GM19438 (cell line): ENCODE measurements around the gene ARMS2.

Experiments used
- ATAC-seq: cut with Tn5 transposase; IDR thresholded peaks from one replicate; pipeline ENCODE4 v1.9.1; 2021; ENCODE audit warnings: low read depth; ENCODE audit not compliant: unreplicated experiment

Gene ARMS2

GRCh38 chr10:122490786-122491680 lies 36.6 kb downstream of the ARMS2 start:
- ATAC-seq, result no peak

- no peak for ATAC-seq
These were observed 37.6 kb downstream of the ARMS2 start for GRCh38 chr10:122492006-122492405.

DNA sequence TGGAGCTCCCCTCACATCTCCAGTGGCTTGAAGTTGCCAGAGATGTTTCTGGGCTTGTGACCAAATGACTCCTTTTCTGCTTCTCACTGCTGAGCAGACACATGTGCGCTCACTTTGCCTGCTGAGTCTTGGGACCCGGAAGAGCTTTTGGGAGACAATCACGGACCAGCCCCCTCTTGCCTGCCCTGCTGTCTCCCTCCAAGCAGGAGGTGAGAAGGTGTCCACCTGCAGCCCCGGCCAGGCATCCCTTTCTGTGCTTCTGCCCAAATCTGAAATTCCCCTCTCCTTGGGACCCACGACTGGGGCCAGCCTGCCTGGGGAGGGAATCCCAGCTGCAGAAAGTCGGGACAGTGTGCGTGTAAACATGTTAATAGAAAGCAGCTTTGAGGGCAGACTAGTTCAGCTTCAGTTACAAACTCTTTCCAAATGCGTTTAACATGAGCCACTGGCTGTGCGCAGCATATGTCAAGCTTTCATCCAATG lies 38.6 kb downstream of the ARMS2 start:
- no peak for ATAC-seq

GRCh38 chr10:122493761-122494160 lies 39.3 kb downstream of the ARMS2 start:
- ATAC-seq, result no peak

DNA sequence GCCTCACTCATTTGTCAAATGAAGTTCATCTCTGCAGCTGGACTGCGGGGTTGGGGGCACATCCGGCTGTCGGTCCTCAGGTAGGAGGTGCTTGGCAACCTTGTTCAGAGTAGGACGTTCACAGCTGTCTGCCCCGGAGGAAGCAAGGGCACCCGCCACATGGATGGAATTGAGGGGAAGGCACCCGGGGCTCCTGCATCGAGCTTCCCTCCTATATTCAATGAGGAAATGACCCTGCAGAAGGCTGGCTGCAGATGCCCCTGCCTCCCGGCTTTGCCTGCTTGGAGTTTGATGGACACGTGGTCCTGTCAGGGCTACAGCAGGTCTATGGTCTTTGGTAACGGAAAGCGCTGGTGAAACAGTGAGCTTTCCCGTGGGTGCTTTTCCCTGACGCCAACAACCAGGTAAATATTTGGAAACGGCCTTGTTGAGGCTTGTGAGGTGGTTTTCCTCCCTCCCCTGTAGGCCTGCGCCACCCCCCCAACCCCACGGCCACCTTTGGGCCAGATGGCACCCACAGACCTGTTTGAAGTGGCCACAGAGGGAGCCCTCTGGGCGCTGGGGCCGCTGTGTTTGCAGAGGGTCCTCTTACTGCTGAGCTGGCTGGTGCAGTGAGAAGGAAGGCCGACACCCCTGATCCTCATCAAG lies 39.8 kb downstream of the ARMS2 start:
- ATAC-seq, result no peak

DNA sequence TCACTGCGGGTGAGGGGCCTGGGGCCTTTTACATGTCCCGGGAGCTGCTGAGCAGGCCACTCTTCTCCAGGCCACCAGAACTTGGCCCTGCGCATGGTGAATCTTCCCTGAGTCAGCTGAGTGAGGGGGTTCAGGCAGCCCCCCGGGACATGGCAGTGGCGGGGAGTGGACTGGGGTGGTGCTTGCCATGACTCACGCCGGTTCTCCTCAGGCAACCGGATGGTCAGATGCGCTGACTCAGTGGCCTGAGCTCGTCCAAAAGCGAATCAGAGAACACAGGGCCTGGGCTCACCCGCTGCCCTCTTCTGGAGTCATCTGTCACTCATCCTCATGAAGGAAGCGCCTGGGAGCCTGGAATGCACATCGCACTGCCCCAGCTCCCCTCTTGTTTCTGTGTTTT lies 40.4 kb downstream of the ARMS2 start:
- no peak for ATAC-seq

DNA sequence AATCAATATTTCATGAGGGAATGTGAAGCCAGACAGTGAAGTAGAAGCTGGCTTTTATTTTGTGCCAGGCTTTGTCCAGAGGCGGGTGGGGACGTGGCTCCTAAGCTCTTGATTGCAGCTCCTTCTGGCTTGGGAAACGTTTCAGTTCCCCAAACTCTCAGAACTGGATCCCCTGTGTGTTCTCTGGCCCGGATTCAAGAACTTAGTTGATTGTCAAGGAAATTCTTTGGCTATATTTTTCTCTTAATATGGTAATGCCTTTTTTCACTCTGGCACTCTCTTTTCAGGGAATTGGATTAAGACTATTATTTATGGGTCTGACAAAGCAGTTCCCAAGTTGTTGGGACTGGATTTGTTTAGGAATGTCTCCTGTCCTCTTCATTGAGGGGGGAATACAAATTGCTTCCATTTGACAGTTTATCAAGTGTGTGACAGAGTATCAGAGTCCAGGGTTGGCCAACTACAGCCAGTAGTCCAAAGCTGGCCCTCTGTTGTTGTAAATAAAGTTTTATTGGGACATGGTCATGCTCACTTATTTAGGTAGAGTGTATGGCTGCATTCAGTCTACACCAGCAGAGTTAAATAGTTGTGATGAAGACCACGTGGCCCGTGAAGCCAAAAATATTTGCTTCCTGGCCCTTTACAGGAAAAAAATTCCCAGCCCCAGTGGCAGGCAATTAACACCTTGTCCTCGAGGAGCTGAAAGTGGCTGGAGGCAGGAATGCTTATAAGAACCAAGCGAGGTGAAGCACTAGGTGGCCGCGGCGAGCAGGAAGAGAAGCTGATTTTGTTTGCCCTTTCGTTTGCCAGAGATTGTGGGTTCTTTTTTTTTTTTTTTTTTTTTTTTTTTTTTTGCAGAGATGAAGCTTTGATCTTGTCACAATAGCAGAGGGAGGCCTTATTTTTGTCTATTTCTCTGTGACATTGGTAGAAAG lies 41.2 kb downstream of the ARMS2 start:
- no peak for ATAC-seq

DNA sequence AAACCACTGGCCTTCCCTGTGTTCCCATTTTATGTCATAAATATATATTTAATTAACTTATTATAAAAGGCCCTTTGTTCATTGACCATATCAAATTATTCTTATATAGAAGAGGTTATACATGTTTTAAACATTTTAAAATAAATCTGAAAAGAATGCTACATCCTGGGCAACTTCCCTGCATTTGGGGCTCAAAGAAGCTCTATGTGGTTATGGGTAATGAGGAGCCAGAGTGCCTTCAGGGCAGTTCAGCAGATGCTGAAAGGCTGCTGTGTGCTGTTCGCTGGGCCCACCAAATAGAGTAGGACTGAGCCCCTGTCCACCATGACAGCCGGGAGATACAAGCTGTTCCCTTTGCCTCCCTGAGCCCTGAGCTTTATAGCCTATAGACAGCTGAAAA lies 42.8 kb downstream of the ARMS2 start:
- ATAC-seq, result no peak

- ATAC-seq, result no peak
These were observed 44.1 kb downstream of the ARMS2 start for GRCh38 chr10:122498521-122498920.

DNA sequence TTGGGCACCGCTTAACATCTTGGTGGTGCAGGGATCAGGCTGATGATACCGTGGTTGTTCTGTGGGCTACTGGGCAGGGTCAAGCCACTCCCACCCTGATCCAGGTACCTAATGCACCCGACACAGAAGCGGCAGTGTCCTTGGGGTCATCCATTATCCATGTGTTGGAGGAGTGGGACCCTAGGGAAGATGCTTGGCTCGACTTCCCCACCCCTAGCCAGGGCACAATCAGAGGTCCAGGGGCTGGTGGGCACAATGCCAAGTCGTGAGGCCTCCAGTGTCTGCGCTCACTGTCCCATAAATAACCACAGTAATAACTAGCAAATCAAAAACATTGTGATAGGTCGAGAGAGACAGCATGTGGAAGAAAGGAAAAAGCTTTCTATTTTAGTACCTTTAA lies 44.6 kb downstream of the ARMS2 start:
- ATAC-seq, result no peak

- no peak for ATAC-seq
These were observed 45.1 kb downstream of the ARMS2 start for GRCh38 chr10:122499491-122499941.

DNA sequence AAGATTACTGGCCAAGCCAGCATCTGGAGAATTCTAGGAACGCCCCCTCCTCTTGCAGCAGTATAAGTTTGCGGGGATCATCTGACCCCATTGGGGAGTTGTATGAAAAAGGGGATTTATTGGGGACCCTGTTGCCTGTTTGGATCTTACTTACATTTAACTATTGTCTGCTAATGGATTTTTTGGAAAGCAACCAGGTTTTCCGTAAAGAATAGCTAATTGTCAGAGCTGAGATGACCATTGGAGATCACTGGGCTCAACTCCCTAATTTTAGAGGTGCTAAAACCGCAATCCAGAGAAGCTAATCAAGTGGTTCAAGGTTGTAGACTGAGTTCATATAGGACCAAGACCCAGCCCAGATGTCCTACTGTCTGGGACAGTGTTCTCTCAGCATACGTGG lies 45.7 kb downstream of the ARMS2 start:
- ATAC-seq, result no peak

GRCh38 chr10:122500726-122501125 lies 46.3 kb downstream of the ARMS2 start:
- ATAC-seq, result no peak

GRCh38 chr10:122503012-122503411 lies 48.6 kb downstream of the ARMS2 start:
- ATAC-seq, result no peak

DNA sequence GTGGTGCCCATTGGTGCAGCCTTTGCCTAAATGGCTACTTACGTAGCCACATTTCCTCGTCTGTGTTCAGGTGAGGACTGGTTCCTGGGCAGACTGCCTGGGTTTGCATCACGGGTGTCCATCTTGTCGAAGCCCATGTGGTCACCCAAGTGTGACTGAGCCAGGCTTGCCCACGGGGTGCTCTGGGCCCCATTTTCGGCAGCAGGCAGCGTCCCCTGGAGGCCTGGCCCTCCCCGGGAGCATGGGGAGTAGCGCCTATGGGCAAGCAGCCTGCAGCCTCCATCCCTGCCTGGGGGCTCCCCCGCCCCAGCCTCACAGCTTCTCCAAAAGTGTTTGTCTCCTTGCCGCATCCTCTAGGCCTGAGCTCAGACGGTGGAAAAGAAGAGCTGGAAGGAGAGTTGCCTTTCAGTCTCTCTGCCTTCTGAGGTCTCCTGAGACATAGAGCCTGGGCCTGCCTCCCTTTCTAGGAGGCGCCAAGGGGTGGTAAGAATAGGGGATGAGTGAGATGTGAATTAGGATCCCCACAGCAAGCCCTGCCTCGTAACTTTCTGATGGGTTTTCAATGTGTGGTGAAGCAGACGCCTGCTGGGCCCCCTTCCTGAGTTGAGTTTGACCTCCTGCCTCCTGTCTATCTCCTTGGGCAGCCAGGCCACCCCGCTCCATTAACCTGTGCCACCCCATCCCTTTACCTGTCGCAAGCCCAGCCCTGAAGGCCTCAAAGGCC lies 49.6 kb downstream of the ARMS2 start:
- ATAC-seq, result no peak

DNA sequence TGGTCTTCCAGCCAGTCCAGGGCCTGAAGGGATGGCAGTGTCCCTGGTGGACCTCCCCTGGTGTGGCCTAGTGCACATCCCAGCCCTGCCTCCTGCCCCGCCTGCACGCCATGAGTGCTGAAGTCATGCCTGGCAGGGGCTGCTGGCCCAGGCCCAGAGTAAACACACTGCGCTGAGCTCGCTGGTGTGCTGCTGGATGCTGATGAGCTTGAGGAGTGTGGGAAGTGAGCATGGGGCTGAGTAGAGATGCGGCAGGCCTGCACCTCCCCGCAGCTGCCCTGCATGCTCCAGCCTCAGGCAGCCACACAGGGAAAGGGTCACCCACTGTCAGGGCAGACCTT lies 50.1 kb downstream of the ARMS2 start:
- ATAC-seq, result no peak

DNA sequence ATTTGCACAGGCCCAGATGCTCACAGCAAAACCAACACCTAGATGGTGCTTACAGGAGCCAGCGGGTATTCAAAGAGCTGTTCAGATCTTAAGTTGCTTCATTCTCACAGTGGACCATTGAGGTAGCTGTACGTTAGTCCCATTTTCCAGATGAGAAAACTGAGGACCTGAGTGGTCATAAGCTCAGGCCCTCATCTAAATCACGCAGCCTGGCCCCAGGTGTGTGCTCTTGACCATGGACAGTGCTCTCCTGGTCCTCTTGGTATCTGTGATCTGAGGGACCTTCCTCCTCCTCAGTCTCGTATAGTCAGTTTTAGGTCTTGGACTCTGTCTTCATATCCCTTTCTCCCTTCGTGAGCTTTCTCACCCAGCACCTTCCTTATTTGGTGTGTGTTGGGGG lies 50.6 kb downstream of the ARMS2 start:
- ATAC-seq, result no peak

DNA sequence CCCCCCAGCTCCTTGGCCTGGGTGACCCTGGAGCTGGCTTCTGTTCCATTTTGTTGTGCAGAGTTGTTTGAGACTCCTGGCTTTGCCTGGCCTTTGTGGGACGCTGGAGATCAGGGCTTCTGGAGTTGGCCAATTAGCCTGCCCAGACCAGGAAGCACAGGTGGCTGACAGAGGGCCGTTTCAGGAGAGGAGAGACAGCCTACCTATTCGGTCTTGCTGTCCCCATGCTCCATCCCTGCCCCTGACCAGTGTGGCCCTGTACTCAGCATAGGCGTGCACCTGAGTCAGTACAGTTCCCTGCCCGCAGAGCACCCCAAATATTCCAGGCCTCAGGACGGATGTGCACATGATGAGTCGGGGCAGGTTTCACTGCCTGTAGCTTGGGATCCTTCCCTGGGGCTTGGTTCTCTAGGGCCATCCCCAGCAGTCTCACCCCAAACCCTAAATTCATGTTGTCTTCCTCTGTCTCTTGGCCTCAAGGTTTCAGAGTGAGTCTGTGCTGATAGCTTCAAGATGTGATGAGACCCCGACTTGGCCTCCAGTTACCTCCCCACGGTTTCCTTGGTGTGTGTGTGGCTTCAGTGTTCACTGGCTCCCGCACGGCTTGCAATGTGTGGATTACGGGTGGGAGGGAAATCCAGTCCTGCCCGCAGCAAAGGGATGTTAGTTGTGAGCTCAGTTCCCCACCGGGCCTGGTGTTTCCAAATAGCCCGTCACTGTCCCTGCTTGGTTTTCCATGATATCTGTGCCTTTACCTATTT lies 51.6 kb downstream of the ARMS2 start:
- ATAC-seq, result no peak
